ENCODE measurements around the gene POU3F2.

The POU3F2 gene

DNA sequence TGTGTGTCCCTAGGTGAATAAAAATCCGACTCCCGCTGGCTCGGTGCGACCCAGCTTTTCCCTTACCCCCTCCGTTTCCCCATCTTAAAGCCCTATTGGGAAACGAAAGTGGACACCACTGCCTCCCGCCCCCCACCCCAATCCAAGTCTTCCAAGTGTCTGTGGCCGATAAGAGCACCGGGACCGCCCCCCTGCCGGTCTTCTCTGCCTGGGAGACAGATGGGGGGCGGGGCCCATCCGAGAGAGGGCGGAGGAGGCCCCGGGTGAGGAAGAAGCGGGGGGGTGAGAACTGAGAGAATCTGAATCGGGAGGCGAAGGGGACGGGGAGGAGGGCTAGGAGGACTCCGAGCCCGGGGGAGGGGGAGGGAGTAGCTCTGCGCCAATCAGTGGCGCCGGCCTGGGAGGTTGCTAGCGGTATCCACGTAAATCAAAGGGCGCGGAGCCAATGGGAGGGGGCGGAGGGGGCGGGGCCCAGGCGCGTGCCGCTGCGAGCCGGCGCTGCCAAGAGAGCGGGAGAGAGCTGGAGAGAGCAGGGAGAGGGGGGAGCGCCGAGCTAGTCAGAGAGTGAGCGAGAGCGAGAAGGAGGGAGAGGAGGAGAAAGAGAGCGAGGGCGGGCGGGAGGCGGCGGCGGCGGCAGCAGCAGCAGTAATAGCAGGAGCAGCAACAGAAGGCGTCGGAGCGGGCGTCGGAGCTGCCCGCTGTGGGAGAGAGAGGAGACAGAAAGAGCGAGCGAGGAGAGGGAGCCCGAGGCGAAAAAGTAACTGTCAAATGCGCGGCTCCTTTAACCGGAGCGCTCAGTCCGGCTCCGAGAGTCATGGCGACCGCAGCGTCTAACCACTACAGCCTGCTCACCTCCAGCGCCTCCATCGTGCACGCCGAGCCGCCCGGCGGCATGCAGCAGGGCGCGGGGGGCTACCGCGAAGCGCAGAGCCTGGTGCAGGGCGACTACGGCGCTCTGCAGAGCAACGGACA, at the start of gene POU3F2:
POU3F2 (plus strand) TSS at position 515 of the 972 bp plus-strand sequence; CDS start at position 815, 300 bp downstream.
- peak; percentile 98 for DNase-seq (ENCODE audit: low spot score)

DNA sequence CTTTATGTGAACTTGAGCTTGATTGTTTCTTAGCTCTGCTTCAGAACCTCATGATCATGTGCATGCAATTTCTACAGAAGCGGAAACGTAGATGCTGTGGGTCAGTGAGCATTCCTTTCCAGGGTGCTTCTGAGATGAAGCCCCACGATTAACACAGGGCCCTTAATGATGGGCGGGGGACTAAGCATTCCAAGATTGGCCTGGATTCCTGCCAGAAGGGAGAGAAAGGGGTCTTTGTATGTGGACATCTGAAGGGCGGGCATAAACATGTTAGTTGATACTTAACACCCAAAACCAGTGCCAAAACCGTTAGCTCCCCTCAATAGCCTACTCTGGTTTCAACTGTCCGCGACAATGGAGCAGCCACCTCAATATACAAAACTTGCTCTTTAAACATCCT, 46.9 kb upstream of the POU3F2 start:
- peak; percentile 41 for DNase-seq (ENCODE audit: low spot score)

DNA sequence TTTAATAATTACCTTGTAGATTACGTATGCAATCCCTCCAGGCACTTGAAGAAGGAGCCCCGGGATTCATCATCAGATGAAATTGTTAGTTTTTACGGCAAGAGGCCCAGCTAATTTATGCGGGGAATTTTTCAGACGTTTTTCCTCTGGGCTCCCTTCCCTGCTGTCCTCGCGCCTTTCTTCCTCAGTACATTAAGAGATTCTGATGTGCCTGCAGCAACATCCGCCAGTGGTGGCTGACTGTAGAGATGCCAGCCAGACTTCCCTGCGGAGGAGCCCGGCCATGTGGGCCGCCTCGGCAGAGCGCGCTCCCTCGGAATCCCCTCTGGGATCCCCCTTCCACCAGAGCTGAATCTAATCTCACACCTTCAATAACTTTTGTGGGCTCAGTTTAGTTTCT, 46.4 kb upstream of the POU3F2 start:
- peak; percentile 37 for DNase-seq (ENCODE audit: low spot score)

DNA sequence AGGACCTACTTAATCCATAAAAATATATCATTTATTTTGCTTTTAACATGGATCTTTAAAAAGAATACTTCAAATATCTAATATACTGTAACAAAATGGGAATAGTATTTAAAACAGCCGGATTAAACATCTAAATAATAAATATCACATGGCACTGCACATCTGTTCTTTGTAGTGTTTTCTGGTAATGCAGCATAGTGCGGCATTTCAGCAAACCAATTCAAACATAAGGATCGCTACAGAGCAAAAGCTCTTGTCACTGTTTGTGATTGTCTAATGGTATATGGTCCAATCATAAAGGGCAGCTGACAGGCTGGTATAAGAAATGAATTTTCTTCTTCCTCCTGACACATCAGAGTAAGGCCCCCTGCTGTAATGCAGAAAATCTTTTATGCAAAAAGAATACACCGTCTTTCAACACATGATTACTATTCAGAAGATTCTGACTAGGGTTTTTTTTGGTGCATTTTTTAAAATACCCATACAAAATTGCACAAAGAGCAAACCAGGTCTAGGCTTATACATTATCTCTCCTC, 40.0 kb upstream of the POU3F2 start:
- DNase-seq (ENCODE audit: low spot score), result no peak

DNA sequence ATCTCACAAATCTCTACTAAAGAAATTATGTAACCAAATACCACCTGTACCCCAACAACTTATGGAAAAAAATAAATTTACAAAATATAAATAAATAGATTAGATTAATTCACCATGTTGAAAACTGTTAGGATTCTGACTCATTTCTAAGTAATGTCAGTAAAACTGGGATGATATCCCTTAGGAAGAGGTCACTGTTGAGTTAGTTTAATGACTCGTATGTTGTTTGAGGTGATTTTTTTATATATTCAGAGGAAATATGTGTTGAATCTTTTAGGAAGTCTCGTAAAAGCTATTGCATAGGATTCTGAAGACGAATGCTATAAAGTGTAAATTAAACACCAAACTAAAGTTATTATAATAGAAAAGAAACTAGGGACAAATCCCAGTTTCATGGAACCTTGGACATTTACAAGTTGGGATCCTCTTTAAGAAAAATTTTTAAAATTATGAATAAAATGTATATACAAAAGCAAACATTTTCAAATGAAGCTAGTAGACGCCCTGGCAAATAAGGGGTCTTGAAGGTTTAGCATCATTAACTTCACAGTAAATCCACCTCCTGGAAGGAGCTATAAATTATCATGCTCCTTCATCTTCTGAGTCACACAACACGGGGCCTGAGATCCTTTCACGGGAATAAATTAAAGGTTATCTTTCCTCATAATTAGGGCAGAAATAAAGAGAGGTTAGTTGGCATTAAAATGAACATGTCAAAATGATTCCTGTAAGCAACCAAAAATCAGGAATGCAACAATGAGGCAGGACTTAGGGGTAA, 37.0 kb upstream of the POU3F2 start:
- no peak for DNase-seq (ENCODE audit: low spot score)

DNA sequence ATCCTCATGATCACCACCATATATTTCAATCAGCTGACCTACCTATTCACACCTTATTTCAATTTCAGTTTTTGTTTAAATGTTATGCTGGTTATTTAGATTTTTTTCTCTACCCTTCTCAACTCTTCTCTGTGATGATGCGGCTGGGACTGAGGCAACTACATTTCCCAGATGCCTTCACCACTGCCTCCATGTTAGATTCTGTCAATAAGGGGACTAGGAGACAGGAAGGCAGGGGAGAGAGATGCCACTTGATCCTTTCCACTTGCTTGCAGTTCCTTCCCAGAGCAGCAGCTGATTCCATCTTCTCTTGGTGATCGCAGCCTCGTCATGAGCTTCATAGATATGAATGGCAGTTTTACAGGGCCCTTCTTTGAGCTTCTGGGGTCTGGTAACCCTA, 33.5 kb upstream of the POU3F2 start:
- no peak for DNase-seq (ENCODE audit: low spot score)

DNA sequence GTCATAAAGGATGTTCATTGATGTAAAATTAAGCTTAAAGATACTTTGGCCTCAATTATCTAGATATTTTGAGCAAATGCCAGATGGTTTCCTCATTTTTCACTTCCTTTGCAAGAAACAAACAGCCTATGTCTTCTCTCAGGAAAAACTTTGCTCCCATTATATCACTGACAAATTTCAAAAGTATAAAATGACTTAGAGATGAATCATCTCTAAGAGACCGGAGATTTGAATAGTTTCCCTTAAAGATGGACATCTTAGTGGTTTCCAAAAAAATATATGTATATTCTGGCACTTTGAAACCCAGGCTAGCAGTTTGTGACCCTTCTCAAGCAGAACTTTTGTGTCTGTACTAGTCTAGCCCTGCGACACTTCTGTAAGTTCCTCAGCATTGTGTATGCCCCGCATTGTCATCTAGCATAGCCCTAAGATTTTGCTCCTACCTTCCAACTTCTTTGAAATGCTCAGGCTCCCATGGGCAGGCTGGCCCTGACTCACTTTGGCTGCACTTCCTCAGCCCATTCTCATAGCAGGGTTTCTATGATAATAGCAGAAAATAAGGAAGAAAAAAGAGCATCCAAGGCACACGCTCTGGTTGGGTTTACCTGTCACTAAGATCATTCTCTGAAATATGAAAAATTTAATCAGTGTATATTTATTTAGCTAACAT, 25.7 kb upstream of the POU3F2 start:
- DNase-seq (ENCODE audit: low spot score), result no peak

DNA sequence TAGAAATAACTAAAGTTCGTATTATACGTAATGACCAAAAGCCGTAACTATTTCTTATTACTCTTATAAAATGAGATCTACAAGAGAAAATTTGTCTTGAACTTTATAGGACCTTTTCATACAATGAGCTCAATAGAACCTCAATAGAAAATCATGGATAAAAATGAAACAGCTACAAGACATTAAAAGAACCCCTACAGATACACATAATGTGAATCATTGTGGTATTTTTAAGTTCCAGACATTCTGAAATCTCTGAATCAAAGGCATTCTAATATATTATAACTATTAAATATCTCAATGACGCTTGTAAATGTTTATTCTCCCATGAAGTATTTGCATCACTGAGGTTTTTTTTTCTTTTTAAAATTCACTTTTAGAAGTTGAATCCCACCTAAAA, 22.2 kb upstream of the POU3F2 start:
- no peak for DNase-seq (ENCODE audit: low spot score)

DNA sequence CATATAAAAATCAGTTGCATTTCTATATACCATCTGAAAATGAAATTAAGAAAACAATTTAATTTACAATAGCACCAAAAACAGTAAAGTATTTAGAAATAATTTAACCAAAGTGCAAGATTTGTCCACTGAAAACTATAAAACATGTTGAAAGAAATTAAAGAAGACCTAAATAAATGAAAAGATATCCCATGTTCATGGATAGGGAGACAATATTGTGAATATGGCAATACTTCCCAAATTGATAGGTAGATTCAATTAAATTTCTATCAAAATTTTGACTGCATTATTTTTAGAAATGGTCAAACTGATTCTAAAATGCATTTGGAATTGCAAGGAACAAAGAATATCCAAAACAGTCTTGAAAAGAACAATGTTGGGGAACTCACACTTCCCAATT, 17.6 kb upstream of the POU3F2 start:
- no peak for DNase-seq (ENCODE audit: low spot score)

DNA sequence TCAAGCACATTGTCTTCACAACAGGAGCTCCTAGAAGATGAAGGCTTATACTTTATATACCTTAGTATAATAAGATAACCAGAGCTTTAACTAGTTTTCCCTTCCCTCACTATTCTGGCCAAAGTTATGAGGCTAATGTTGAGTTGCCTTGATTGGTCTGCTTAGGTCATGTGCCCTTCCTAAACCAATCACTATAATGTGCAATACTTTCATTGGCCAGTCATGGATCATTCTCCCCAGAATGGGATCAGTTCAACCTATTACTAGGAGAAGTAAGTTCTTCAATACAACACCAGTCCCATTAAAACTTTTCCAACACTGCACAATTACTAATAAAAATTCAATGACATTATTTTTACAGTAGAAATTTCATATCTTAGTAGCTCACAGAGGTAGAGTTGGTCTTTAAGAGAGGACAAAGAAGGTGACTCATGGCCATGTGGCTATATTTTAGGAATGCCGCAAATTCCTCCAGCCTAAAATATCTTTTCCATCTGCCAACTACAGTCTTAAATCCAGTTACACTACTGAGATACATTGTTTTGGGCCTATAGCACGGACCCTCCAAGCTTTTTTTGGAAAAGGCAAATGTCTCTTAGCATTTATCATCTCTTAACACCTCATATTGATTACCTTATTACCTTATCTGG, 12.5 kb upstream of the POU3F2 start:
- no peak for DNase-seq (ENCODE audit: low spot score)

DNA sequence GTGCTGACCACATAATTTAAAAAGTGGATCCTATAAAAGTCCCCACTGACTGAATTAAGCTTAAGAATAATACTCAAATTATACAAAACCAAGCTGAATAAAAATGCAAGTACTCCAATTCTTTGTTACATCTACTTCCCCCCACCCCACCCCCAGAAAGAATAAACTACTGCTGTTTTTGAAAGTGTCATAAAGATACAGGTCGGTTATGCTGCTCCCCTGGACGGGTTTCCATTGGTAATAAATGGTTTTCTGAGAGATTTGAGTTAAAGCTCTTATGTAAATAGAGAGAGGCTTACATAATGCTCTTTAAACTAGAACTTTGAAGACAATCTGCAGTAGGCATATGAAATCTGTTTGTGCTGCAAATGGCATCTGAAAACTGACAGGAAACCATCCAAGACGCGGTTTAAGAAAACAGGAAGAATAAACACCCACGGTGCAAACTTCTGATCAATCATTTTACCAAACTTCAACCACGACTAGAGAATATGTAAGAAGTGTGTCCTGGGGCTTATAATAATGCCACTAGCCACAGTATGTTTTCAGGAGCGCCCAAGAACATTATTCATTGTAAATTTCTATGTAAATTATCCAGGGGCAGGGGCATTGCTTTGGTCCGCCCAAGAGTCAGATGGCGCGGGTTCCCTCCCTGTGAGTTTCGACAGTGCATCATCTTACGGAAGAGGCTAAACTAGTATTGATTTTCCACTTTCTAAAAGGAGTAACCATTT, 10.8 kb upstream of the POU3F2 start:
- DNase-seq (ENCODE audit: low spot score), result peak; percentile 16

DNA sequence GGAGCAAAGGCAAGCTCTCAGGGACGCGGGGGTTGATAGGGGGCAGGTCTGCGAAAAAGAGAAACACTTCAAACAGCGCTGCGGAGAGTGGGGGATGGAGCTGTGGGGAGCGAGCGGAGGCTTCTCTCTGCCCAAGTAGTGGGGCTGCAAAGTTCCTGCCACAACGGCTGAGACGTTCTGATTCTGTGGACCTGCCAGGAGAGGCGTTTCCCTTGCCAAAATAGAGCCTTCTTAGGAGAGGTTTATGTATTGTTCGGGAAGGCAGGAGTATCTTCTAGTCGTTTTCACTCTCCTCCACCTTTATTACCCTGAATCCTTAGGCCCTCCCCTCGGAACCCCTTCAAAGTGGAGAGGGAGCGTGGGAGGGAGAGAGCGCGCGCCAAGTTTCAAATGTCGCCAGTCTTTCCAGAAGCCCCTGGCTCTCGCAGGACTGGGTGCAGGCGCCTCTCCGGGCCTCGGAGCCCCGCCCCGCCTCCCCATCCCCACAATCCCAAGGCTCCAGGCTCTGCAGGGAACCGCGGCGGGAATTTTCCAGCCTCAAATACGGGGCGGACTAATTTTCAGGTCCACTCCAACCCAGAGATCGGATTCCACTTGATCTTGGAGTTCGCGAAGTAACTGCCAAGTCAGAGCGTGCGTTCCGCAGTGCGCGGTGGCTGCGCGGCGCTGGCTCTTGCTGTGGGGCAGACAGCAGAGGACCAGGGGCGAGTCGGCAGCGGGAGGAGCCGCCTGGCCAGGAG, 10.0 kb upstream of the POU3F2 start:
- peak; percentile 40 for DNase-seq (ENCODE audit: low spot score)

DNA sequence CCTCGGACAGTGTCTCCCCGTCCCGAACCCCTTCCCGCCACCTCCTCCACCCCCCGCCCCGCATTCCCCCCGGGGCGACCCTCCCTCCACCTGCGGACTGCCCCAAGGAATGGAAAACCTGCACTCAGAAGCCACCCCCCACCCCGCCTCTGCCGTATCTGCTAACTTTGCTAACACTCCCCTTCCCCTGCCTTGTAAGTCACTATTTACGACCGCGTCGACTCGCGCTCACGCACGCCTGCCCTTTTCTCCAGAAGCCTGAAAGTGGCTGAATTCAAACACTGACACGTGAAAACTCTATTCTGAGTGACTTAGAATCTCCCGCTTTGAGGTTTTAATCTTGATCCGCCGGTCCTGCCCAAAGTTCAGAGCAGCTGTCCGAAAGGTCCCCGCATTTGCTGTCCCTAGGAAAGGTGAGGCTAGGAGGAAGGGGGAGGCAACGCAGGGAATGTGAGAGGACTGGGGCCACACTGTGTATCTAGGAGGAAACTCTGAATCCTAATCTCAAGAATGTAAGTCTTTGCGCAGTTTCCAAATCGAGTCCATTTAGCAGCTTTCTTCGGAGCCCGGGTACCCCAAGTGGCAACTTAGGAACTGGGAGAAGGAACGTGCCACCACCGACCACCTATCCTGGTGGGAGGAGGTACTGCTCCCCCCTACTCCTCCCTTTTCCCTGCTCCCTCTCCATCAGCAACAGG, 9.3 kb upstream of the POU3F2 start:
- peak; percentile 9 for DNase-seq (ENCODE audit: low spot score)

DNA sequence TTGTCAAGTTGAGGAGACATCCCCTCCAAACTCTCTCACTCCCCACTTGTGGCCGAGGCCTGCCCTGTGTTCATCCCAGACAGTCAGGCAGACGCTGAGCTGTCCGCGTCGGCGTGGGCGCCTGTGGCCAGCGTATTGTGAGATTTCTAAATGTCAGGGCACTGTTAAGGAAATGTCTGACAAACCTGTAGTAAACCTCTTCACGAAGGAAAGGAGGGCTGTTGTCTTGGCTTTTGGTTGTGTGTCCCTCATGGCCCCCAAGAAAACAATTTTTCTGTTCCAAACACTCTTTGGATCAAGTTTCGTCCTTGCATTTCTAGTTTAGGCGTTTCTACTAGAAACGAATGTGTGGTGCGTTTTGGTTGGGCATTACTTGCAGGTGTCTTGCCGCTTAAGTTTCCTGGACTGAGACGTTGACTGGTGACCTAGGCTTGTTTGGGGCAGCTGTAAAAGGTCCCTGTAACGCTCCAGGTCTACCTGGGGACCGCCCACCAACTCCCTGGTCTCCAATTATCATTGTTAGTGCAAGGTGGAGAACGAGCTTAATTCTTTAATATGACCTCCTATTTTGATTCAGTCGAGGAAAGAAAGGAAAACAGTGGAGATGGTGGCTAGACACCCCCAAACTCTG, 8.7 kb upstream of the POU3F2 start:
- no peak for DNase-seq (ENCODE audit: low spot score)

DNA sequence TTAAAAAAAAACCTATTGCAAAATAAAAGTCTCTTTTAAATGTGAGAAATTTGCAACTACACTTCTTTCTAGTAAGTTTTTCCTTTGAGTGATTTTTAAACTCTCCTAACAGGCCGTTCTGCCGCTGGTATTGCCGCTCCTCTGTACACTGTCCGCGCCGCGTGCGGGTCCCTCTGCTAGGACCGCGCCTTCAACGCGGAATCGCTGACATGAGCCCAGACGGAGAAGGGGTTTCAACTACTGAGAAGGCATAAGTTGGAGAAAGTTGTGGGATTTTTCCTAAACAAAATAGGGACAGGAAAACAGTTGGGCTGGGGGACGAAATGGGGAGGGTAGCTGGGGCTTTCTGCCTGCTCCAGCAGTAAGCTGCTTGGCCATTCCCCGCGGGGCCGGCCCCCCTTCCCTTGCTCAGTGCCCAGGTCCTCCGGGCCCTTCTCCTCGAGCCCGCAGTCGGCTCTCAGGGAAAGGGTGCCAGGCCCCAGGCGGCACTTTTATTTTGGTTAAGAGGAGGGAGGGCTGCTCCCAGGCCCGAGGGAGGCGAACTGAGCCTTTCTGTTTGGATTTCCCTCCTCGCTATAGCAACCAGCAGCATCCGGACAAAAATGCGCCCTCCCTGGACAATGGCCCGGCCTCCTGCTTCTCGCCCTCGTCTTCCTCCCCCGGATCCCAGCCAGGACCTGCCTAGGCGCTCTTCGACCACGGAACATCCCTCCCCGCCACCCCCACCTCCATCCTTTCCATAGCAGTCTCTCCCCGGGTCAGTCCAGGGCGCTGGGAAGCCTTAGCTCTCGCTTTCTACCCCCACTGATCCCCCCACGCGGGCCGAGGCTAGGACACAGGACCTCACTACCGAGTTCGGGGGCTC, 6.8 kb upstream of the POU3F2 start:
- DNase-seq (ENCODE audit: low spot score), result peak; percentile 85

DNA sequence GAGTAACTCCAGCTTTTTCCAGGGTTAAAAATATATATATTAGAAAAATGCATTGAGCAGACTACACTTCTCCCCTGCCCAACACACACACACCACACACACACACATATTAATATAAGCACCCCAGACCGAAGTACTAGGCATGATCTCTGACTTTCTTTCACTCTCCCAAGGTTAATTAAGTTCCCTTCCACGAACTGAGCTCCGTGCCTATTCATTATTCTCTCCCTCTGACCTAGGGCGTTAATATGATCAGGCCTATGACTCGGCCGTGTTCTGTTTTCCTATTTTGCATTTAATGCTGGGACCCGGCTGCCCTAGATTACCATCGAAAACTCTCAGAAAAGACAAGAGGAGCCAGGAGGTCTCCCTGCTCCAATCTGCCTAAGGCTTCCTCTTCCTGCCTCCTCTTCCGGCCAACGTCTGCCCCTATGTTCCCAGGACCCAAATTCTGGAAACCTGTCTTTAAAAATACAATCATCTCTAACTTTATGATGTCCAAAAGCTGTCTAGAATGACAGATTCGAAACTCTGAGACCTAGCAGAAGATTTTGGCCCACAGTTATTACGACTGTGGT, 6.1 kb upstream of the POU3F2 start:
- DNase-seq (ENCODE audit: low spot score), result peak; percentile 29

DNA sequence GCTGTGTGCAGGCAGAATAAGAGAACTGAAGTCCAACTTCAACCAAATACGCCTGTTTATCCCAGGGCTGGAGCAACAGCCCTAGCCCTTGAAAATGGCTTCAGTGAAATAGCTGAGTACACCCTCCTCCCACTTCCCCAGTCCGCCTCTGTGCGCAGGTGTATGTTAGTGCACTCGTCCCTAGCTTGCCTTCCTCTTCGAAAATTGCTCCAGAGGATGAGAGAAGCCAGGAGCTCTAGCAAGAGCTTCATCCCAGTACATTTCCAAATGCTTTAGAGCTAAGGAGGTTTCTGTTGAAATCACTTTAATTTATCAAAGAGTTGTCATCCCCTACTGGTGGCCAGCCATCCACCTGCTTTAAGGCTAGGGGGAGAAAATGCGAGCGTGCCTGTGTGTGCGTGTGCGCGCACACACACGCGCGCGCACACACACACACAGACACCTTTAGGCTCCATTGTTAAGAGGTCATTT, 5.4 kb upstream of the POU3F2 start:
- peak; percentile 24 for DNase-seq (ENCODE audit: low spot score)

DNA sequence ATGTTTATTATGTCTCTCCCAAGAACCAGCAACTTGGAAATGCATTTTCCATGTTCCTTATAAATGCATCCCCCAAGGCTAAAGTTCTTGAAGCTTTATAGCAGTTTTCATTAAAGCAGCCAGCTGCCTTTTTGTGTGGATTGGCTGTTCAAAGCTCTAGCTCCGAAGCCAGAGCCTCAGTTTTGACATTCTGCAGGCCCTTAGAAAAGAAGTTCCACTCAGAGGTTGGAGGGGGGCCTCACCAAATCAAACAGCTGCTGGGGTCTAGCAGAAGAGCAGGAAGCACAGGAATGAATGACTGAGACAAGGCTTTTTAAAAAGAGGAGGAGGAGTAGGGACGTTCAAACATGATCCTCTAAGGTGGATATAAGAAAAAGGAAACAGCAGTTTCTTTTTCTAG, 4.2 kb upstream of the POU3F2 start:
- DNase-seq (ENCODE audit: low spot score), result no peak
